Hematopoietic multipotent progenitor cell treated with erythropoietin and hydrocortisone succinate and interleukin-3 and kit ligand, for 8 days (in vitro differentiated cells): ENCODE results near the gene PIK3C3.
"Not testable (repeated sequence)": the region's sequence is repeated elsewhere in the genome, so short reads cannot be mapped to it uniquely, and the experiment has no call there.

Experiments used
- DNase-seq: peaks from one replicate; pipeline ENCODE4 v3.0.0-alpha.2; 2015

The PIK3C3 gene

GRCh38 chr18:41966943-41967342, 11.9 kb downstream of the PIK3C3 start:
- no peak for DNase-seq

- DNase-seq, result no peak
These were observed 12.6 kb downstream of the PIK3C3 start for GRCh38 chr18:41967680-41968079.

DNA sequence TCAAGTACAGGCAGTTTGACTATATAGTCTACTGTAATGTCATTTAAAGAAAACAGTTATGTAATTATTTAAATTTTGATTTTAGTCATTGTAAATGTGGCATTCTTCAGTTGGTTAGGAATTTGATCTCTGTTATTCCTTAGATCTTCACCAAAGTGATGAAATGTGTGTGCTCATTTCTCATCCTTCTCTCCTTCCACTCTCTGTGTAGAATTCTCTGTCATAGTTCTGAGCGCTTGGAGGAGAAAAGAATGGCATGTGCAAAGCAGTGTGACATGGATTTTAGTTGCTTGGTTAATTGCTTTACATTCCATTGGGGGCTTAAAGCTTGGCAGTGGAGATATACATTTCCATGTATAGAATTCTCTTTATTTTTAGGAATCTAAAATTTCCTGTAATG, 14.8 kb downstream of the PIK3C3 start:
- no peak for DNase-seq

DNA sequence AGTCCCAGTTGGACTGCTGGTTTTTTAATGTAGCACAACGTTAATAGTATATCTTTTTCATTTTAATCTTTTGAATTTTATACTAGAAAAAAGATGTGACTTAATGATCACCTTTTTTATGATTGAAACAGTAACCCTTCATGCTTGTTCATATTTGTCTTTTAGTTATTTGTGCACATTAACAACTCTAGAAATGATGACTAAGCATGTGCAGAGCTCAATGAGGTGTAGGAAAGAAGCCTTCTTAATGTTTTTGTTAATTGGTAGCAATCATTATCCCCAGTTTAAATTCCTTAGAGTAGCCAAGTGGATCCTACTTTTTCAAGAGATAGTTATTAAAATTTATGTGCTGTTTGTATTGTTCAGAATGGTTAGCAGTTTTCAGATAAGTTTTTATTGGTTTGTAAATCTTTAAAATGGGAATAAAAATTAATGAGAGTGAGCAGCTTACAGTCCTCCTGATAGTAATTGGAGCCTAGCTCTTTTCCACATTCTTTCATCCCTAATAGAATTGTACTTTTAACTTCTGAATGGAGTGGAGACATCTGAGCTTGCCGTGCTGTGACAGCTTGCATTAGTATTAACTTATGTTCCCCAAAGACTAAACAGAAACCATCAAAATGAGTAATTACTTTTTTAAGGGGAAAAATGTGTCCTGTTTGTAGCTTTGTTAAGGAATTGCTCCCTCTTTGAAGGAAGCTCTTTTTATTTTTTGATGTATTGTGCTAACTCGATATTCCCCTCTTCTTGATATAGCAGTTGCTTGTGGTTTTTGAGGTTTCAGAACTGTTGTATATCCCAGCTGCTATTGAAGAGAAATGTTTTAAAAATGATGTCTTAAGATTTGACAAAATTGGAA, 17.3 kb downstream of the PIK3C3 start:
- peak; percentile 43 for DNase-seq

GRCh38 chr18:41973983-41974382, 18.9 kb downstream of the PIK3C3 start:
- no peak for DNase-seq

DNA sequence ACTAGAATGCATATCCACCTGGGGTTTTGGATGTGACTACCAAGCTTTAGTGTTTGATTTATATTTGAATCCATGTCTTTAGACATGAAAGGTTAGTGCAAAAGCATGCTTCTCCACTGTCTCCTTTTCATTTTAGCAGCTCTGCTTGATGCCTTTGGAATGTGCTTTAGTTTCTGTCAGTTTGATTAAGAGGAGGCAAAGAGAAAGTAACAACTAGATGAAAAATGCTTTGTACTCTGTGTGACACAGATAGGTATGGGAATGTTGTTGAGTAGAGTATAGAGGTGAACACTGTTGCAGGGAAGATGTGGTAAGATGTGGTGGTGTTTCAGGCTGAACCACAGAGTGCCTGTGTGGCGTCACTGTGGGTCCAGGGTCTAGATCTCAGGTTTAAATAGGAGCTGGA, 19.8 kb downstream of the PIK3C3 start:
- no peak for DNase-seq

- DNase-seq, result no peak
These were observed 20.2 kb downstream of the PIK3C3 start for GRCh38 chr18:41975284-41975683.

- no peak for DNase-seq
These were observed 22.2 kb downstream of the PIK3C3 start for GRCh38 chr18:41977233-41977632.

GRCh38 chr18:41982942-41983660, 28.1 kb downstream of the PIK3C3 start:
- DNase-seq, result no peak

- no peak for DNase-seq
These were observed 30.9 kb downstream of the PIK3C3 start for GRCh38 chr18:41985914-41986313.

DNA sequence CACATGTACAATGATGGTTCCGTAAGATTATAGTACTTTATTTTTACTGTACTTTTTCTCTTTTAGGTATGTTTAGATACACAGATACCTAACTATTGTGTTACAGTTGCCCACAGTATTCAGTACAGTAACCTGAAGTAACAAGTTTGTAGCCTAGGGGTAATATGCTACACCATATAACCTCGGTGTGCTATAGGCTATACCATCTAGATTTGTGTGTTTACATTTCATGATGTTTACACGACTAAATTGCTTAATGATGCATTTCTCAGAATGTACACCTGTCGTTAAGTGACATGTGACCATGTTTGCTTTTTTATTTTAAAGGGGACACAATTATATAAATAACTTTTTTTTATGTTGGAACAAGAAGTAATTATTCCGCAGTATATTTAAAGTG, 34.5 kb downstream of the PIK3C3 start:
- DNase-seq, result no peak

GRCh38 chr18:41992066-41992465, 37.0 kb downstream of the PIK3C3 start:
- peak; percentile 53 for DNase-seq

DNA sequence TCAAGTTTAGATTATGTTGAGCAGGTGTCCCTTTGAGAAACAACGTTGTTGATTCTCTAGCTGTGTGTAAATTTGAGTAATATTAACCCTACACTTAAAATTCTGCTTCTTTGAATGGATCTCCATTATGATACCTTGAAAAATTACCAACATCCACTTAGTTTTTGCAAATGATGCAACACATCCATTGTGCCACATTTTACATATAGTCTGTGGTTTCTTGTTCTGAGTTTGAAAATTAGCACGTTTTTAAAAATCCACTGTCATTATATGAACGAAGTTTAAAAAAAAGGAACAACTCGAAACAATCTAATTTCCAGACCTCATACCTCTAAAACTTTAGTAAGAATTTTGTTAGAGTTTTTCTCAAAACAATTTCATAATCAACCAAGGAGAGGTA, 37.7 kb downstream of the PIK3C3 start:
- no peak for DNase-seq

DNA sequence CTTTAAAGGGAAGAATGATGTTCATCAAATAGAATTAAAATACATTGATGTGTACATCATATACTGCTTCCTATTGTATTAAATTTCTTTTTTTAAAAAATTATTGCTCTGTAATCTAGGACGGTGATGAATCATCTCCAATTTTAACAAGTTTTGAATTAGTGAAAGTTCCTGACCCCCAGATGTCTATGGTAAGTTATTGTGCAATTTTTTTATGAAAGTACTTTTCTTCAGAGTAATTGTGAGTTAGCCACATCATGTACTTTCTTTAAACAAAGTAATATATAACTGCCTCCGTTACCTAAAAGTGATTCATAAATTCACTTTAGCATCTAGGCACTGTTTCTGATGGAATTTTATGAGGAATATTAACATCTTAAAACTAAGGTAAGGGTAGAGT, 38.1 kb downstream of the PIK3C3 start:
- DNase-seq, result no peak

GRCh38 chr18:41996020-41996419, 41.0 kb downstream of the PIK3C3 start:
- DNase-seq, result peak; percentile 77

- no peak for DNase-seq
These were observed 44.7 kb downstream of the PIK3C3 start for GRCh38 chr18:41999751-42000150.

- no peak for DNase-seq
These were observed 46.8 kb downstream of the PIK3C3 start for GRCh38 chr18:42001801-42002200.

- DNase-seq, result no peak
These were observed 49.6 kb downstream of the PIK3C3 start for GRCh38 chr18:42004653-42005052.

DNA sequence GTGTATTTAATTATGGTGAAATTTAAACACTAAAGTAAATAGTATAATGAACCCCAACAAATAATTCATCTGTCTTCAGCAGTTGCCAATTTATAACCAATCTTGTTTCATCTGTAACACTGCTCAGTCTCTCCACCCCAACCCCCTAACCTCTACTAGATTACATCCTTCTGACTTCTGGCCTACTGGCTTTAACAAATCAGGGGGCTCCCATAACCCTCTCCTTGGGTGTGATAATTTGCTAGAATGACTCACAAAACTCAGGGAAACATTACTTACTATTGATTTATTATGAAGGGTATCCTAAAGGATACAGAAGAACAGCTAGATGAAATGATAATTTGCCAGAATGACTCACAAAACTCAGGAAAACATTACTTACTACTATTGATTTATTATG, 50.7 kb downstream of the PIK3C3 start:
- DNase-seq, result no peak

DNA sequence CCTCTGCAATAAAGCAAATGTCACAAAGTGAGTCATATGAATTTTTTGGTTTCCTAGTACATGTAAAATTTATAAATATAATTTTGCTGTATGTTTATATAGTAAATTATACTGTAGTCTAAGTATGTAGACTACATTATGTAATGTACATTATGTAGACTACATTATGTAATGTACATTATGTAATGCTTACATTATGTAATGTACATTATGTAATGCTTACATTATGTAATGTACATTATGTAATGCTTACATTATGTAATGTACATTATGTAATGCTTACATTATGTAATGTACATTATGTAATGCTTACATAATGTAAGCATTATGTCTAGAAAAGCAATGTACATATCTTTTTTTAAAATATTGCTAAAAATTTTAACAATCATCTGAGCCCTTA, 54.4 kb downstream of the PIK3C3 start:
- DNase-seq, result not testable (repeated sequence)

DNA sequence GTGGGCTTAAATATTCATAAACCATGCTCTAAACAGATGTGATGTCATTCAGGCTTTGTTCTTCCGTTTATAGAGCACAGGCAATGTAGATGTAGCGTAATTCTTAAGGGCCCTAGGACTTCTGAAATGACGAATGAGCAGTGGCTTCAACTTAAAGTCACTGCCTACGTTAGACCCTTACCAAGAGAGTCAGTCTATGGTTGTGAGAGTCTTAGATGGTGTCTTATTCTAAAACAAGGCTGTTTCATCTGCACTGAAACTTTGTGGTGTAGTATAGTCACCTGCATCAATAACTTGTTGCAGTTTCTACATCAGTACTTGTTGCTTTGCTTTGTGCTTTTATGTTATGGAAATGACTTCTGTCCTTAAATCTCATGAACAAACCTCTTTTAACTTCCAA, 56.0 kb downstream of the PIK3C3 start:
- DNase-seq, result no peak

DNA sequence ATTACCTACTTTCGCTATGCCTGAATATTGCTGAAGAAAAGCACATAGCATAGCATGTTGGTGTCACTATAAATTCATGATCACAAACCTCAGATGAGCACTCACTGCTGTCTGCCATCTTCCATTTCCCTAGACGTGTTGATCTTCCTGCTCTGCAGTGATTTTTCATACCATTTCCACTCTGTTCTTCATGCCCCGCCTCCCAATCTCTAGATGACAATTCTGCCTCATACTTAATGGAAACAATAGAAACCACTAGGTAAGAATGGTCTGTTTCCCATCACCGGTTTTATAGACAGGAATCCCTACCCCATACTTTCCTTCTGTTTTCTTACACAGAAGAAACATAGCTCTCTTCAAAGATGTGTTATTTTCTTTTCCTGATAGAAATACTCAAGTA, 63.8 kb downstream of the PIK3C3 start:
- no peak for DNase-seq

- DNase-seq, result no peak
These were observed 69.1 kb downstream of the PIK3C3 start for GRCh38 chr18:42024131-42024530.

DNA sequence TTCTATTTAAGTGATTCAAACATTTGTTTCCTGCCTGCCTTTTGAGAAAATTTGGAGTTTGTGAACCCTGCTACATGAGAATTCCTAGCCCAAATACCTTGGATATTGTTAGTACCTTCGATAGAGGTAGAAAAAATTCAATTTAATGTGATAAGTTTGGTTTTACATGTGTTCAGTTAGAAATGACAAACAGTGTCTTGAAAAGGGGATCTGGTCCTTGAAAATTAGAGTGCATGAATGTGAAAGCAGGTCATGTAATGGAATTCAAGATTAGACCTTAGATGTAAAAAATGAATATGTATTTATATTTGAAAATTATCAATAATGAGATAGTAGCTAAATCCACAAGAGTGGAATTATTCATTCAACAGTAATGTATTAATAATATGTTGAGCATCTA, 70.5 kb downstream of the PIK3C3 start:
- DNase-seq, result no peak
